Gastrocnemius medialis (tissue), 4 donors: ENCODE measurements around the gene LPAR3.

Experiments used
- POLR2A ChIP-seq, 2 donors: fragments of 450-650 bp; IDR thresholded peaks; one replicate each; pipeline ENCODE4 v1.6.1; 2017; ENCODE audit warnings: antibody characterized with exemption in 2 of 2, mild to moderate bottlenecking in 2 of 2, moderate library complexity in 2 of 2
- TF ChIP-seq, protein P1 (sequence below), 5 experiments: fragments of 450-650 bp in 3 of 5; fragments of 200-600 bp in 2 of 5; sonication (generic) in 2 of 5; IDR thresholded peaks in 4 of 5; conservative IDR thresholded peaks in 1 of 5; 1 replicate in 4 of 5; 2 replicates in 1 of 5; pipeline ENCODE4 v1.5.1; 2016 to 2019; ENCODE audit warnings: antibody characterized with exemption in 5 of 5, mild to moderate bottlenecking in 3 of 5, moderate library complexity in 3 of 5

DNA sequence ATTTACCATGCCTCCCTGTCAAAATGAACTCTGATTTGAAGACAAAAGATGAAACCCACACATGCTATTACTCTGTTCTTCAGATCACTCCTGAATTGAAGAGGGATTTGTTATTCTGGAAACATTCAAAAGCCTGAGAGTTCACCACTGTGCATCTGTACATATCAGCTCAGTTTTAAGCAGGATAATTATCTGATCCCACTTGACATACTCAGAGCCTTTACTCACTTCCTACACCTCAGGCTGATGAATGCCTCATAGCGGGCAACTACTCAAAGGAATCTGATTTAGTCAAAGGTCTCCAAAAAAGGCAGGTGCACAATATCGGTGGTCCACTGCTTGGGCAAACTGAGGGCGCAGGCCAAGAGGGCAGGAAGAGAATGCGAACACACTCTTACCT, 47.5 kb upstream of the LPAR3 start:
- TF ChIP-seq, protein P1, sequence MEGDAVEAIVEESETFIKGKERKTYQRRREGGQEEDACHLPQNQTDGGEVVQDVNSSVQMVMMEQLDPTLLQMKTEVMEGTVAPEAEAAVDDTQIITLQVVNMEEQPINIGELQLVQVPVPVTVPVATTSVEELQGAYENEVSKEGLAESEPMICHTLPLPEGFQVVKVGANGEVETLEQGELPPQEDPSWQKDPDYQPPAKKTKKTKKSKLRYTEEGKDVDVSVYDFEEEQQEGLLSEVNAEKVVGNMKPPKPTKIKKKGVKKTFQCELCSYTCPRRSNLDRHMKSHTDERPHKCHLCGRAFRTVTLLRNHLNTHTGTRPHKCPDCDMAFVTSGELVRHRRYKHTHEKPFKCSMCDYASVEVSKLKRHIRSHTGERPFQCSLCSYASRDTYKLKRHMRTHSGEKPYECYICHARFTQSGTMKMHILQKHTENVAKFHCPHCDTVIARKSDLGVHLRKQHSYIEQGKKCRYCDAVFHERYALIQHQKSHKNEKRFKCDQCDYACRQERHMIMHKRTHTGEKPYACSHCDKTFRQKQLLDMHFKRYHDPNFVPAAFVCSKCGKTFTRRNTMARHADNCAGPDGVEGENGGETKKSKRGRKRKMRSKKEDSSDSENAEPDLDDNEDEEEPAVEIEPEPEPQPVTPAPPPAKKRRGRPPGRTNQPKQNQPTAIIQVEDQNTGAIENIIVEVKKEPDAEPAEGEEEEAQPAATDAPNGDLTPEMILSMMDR (IDR thresholded peaks at IDR 0.05 in 4 of 5, conservative IDR thresholded peaks at IDR 0.05 in 1 of 5), result no peak
- TF ChIP-seq POLR2A (IDR thresholded peaks at IDR 0.05), result no peak
